GM18951 (cell line): ENCODE results near the gene RPS6KA2.

ENCODE experiments used
- POLR2A ChIP-seq: IDR thresholded peaks from 4 replicates; pipeline ENCODE4 v1.6.1; 2011; ENCODE audit warnings: mild to moderate bottlenecking; ENCODE audit not compliant: insufficient read length, insufficient read depth; ENCODE audit errors: extremely low read depth
- in situ Hi-C: fragments of 300-500 bp; cut with MboI; formaldehyde crosslinking; loops from one replicate; pipeline ENCODE4 v1.12.0; 2022; ENCODE audit warnings: low sequenced_read_pairs, mixed read lengths, inconsistent platforms; ENCODE audit not compliant: unreplicated experiment

RPS6KA2 gene

DNA sequence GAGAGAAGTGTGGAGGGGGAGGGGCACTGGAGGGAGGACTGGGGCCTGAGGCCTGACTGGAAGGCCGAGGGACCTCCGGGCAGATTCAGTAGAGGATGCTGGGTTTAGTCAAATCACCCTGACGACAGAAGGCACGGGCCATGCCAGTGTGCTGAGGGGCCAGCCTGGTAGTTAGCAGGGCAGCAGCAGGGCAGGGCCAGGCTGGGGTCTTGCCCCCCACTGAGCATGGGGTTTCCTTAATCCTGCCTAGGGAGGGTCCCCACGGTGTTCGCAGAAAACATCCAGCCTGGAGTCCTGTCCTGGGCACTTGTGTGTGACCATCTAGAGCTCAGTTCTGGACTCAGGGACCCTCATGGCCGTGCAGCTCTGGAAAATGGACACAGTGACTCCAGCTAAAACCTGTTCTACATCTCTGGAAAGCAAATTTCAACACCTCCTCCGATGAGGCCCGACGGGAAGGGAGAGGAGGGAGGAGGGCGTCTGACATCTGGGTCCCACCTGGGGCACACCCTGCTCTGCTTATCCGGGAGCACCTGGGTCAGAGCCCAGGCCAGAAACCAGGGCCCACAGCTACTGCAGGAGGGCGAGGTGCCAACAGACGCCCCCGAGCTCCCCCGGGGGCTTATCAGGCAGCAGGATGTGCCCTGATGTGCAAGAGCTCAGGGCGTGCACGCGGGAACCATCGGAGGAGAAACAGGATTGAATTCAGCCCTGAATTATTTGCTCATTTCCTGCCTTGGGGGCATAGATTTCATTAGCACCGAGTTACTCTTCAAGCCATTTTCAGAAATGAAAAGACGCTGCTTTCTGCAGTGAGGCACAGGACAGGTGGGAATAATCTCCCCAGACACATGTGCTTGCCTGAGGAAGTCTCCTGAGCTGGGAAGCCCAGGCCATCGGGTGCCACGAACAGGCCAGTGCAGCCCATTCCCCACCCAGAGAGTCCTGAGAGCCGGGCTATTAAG, 166.3 kb downstream of the RPS6KA2 start:
- TF ChIP-seq POLR2A, result no peak
- in situ Hi-C loops, result no loop called here

DNA sequence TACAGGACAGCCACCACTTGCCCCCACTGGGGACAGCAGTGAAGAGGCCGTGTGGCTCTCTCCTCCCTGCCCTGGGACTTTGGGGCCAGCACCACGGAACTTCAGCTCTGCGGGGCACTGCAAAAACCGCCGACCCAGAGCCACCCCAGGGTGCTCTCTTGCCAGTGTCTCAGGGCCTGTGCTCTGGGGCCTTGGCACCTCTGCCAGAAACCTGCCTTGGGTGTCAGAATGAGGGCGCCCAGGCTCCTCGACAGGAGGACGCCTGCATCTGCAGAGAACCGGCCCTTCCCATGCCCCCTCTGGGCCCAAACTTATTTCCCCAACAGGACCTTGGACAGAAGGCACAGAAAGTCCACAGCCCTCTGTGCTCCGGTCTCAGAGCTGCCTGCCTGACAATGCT, 167.1 kb downstream of the RPS6KA2 start:
- in situ Hi-C loops, result no loop called here

DNA sequence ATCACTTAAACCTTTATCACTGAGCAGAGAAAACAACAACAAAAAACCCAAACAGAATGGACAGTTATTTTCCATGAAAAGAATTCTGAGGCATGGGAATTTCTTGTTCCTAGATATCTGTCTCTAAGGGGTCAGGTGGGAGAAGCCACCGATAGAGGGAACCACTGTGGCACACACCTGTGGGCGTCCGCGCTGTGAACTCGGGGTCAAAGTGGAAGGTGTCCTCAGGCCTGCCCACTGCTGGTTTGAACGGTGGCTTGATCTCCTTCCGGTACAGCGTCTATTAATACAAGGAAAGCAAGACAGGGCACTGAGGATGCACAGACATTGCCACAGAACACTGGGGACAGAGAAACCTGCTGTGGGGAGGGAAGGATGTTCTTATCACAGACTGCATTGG, 167.8 kb downstream of the RPS6KA2 start:
- TF ChIP-seq POLR2A, result no peak
- in situ Hi-C loops, result no loop called here

More for the DNA sequence above, 167.1 kb downstream of the RPS6KA2 start:
- TF ChIP-seq POLR2A, result no peak

DNA sequence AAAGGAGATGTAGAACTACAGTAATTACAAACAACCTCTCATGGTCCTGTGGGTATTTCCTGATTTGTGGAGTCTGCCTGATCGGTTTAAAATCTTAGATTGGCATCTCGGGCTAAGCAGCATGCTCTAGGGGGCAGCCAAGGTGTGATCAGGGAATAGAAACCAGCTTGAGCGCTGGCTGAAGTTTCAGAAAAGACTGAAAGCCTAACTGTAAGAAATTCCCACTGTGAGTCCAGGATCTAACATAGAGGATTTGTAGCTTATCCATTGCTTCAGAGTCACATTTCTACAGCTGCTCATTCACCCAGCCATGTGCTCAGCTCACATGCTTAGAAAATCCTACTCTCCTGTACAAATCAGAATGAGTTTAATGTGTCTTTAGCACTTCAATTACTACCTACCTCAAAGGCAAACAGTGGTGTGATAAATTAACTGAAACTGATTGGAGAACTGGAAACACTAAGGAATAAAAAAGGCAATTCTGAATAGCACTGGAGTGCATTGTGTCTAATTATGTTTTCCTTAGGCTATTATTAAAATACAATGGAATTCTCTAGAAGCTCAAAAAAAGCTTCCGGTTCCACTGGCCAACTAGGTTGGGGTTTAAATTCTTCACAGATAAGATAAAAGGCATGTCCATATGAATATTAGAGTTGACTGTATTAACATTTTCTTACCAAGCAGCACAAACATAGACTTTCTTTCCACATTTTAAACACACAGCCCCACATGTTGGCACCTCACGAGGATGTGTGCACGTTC, 170.5 kb downstream of the RPS6KA2 start:
- TF ChIP-seq POLR2A, result no peak
- in situ Hi-C loops, result no loop called here

DNA sequence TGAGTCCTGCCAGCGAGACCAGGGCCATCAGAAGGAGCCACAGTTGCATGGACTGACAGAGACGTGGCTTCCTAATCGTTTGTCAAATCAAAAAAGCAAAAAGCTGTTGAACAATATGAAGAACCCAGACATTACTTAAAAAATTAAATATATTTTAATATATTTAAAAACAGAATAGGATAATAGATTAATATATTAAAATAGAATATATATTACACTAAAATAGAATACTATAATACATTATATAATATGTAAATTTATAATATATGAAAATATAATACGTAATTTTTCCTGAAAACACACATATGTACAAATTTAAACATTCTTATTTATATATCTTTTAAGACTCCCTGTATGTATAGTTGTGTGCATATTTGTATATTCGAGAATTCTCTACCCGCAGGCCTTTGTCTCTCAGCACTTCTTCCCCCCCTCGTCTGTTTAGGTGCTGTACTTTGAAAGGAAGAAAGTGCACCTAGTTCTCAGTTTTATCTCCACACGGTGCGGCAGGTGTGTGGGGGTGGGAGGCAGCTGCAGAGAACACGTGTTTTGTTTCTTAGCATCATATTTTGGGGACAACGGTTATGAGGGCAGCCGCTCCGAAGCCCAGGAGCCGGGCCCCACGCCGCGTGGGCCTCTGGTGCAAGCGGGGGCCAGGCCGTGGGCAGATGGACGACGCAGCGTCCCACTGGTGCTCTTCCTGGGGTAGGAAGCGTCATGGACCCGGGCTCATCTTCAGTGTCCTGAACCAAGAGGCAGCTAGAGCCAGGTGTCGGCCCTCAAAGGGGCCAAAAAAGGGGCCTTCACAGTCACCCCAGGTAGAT, 172.1 kb downstream of the RPS6KA2 start:
- no peak for TF ChIP-seq POLR2A
- in situ Hi-C loops, result no loop called here

DNA sequence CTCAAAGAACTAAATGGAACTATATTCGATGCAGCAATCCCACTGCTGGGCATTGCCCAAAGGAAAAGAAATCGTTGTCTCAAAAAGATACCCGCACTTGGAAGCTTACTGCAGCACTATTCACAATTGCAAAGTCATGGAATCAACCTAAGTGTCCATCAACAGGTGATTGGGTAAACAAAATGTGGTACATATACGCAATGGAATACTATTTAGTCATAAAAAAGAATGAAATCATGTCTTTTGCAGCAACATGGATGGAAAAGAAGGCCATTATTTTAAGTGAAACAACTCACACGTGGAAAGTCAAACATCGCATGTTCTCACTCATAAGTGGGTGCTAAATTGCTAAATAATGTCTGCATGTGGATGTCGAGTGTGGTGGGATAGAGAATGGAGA, 173.4 kb downstream of the RPS6KA2 start:
- in situ Hi-C loops, result no loop called here
- TF ChIP-seq POLR2A, result no peak

DNA sequence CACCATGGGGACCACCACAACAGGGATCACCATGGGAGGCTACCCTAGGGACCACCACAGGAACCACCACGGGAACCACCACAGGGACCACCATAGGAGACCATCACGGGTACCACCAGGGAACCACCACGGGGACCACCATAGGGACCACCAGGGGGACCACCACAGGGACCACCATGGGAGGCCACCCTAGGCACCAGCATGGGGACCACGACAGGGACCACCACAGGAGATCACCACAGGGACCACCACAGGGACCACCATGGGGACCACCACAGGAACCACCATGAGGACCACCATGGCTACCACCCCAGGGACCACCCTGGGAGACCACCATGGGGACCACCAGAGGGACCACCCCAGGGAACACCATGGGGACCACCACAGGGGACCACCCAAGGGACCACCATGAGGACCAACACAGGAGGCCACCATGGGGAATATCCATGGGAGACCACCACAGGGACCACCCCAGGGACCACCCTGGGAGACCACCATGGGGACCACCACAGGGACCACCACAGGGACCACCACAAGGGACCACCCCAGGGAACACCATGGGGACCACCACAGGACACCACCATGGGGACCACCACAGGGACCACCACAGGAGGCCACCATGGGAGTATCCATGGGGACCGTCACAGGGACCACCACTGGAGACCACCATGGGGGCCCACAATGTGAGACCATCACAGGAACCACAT, 176.7 kb downstream of the RPS6KA2 start:
- no peak for TF ChIP-seq POLR2A
- in situ Hi-C loops, result no loop called here

DNA sequence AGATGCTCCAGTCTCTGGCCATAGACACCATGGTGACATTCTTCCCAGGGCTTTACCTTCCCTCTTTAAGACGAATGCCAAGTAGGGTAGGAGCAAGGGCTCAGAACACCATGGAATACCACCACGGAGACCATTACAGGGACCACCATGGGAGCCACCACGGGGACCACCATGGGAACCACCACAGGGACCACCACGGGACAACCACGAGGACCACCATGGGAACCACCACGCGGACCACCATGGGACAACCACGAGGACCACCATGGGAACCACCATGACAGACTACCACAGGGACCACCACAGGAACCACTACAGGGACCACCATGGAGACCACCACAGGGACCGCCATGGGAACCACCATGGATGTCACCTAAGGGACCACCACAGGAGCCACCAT, 177.4 kb downstream of the RPS6KA2 start:
- in situ Hi-C loops, result loop anchor here (25.0 kb wide), 1 partner anchor 562 kb away; no protein-coding TSS in a partner anchor

DNA sequence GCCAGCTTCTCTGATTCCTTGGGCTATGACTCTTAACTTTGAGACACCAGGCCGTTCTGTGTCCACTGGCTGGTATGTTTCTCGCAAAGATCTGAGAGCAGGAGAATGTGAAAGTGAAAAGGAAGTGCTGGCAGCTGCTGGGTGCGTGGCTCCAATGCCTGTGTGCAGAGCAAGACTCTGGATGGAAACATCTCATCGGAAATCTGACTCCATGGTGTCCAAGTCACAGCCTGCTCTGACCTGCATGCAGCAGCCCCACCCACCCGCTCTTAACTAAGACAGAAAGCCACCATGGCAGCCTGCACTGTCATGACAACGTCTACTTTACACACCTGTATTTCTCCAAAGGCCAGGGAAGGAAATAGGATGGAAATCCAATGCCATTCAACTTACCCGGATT, 178.0 kb downstream of the RPS6KA2 start:
- in situ Hi-C loops, result loop anchor here (25.0 kb wide), 1 partner anchor 562 kb away; no protein-coding TSS in a partner anchor
- TF ChIP-seq POLR2A, result no peak

More for the DNA sequence above, 177.4 kb downstream of the RPS6KA2 start:
- no peak for TF ChIP-seq POLR2A

DNA sequence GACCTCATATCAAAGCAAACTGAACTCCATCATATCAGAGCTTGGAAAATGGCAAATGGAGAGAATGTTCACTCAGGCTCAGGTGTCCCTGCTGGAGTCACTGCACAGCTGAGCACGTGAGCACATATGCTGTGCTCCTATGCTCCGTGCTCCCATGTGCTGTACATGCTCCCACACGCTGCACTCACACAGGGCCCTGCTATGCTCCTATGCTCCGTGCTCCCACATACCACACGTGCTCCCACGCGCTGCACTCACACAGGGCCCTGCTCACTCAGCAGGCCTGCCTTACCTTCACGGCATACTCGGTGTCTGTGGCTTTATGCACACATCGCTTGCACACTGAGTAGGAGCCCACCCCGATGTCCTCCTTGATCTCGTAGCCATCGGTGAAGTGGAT, 178.6 kb downstream of the RPS6KA2 start:
- in situ Hi-C loops, result loop anchor here (25.0 kb wide), 1 partner anchor 561 kb away; no protein-coding TSS in a partner anchor

DNA sequence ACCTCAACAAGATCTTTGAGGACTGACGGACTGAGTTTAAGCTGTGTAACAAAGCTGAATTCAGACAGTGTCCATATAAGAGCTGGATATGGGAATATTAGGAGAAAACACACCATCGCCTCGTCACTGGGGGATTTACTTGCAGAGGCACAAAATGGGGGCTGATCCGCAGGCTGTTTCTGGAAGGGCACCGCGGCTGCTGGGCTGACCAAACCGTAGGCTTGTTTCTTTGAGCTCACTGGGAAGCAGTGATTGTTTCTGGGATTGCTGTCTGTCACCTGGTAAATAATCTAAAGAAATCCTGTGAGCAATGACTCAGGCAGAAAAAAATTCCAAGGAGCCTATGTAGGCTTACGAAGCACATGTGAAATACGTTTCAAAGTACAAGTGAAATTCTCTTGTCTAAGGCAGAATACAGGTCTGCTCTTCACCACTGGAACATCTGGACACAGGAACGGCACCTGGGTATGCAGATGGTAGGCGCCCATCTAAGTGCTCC, 180.4 kb downstream of the RPS6KA2 start:
- in situ Hi-C loops, result loop anchor here (25.0 kb wide), 1 partner anchor 559 kb away; no protein-coding TSS in a partner anchor

More for the DNA sequence above, 178.6 kb downstream of the RPS6KA2 start:
- no peak for TF ChIP-seq POLR2A

DNA sequence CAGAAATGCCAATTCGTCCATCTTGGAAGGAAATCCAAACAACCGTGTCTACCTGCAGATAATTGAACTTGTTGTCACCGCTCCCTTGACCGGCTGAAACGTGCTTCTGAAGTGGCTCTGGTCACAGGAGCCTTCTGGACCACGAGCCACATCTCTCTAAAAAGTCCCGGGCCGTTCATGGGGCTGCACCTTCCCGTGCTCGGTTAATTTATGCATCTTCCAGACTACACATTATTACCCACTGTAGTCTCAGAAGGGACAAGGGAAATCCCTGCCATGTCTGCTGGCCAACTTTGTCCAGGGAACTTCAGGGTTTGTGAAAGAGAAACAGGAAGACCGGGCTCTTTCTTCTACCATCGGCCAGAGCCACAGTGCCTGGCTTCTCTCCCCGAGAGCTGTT, 180.9 kb downstream of the RPS6KA2 start:
- no peak for TF ChIP-seq POLR2A
- in situ Hi-C loops, result loop anchor here (25.0 kb wide), 1 partner anchor 559 kb away; no protein-coding TSS in a partner anchor

More for the DNA sequence above, 180.4 kb downstream of the RPS6KA2 start:
- no peak for TF ChIP-seq POLR2A
